Hematopoietic multipotent progenitor cell treated with erythropoietin and hydrocortisone succinate and interleukin-3 and kit ligand, for 15 days (in vitro differentiated cells): ENCODE data around the gene MYCT1.

Experiments used
- DNase-seq: peaks from one replicate; pipeline ENCODE4 v3.0.0-alpha.2; 2015; ENCODE audit warnings: low spot score

MYCT1 gene

GRCh38 chr6:152723398-152723797 lies 25.7 kb downstream of the MYCT1 start:
- no peak for DNase-seq

GRCh38 chr6:152726313-152726712 lies 28.6 kb downstream of the MYCT1 start:
- no peak for DNase-seq

- no peak for DNase-seq
Measured at GRCh38 chr6:152727507-152727906, 29.8 kb downstream of the MYCT1 start.

GRCh38 chr6:152734630-152735029 lies 36.9 kb downstream of the MYCT1 start:
- DNase-seq: no peak

- DNase-seq: no peak
Measured at GRCh38 chr6:152736687-152737273, 39.1 kb downstream of the MYCT1 start.

DNA sequence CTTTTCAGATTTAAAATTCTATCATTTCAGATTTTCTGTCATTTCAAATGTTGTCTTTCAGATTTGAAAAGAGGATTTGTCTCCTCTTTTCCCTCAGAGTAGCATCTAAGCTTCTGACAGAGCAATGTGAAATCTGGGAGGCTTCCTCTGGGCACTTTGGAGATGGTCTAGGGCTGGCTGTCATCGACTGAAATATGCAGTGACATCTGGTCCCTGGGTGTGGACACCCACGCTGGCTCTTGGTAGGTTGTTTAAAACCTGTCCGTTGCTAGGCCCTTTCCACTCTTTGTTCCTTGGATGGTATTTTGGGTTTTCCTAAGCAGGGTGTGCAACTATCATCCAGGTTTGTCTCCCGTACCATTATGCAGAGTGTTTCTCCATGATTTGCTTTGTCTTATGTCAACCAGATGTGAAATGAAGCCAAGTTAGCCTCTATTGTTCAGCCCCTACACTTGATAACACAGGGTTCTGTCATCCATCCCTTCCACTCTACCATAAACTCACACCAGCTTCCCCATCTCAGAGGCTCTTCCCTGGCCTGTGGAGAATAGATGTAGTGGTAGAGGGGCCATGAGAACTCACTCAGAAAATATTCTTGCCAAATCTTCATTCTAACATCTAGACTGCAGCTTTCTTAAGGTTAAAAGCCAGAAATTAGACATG lies 47.9 kb downstream of the MYCT1 start:
- no peak for DNase-seq

GRCh38 chr6:152746172-152746553 lies 48.5 kb downstream of the MYCT1 start:
- DNase-seq: no peak

- no peak for DNase-seq
Measured at GRCh38 chr6:152748843-152749242, 51.1 kb downstream of the MYCT1 start.

GRCh38 chr6:152749336-152749735 lies 51.6 kb downstream of the MYCT1 start:
- DNase-seq: no peak

- no peak for DNase-seq
Measured at GRCh38 chr6:152750694-152751093, 53.0 kb downstream of the MYCT1 start, which contains the start of gene VIP. Gene VIP (plus strand): TSS chr6:152750797. CDS start chr6:152752178, 1,381 bp downstream.

- no peak for DNase-seq
Measured at GRCh38 chr6:152765331-152765730, 67.6 kb downstream of the MYCT1 start.

DNA sequence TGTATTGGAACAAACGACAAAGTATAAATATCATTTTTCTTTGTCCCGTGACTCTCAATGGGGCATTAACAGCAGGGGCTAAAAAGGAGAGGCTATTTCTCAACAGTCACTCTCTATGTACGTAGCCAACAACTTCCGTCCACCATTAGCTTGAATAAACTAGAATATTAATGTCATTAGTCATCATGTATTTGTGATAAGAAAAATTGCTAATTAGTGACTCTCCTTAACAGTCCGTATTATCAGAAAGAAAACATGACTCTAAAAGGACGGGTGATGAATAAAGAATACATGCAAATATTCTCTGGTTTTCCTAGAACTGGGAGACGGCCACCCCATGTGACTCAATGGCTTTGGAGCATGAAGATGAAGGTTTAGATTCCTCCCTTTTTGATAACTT lies 71.5 kb downstream of the MYCT1 start:
- no peak for DNase-seq

DNA sequence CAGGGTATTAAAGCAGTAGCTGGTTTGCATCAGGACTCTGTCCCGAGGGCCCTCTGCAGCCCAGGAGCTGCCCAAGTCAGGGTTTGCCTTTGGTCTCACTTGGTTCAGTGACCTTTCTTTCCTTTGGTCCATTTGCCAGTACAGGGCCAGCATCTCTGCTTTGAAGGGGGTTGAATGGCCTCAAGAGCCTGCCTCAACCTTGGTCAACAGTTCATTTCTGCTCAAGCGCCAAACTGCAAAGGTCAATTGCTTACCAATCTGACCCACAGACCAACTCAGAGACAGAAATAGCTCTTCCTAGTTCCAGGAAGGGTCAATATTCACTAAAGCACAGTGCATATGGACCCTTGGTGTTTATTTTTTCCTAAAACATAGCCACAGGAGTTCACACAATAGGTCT lies 72.3 kb downstream of the MYCT1 start:
- DNase-seq: no peak

DNA sequence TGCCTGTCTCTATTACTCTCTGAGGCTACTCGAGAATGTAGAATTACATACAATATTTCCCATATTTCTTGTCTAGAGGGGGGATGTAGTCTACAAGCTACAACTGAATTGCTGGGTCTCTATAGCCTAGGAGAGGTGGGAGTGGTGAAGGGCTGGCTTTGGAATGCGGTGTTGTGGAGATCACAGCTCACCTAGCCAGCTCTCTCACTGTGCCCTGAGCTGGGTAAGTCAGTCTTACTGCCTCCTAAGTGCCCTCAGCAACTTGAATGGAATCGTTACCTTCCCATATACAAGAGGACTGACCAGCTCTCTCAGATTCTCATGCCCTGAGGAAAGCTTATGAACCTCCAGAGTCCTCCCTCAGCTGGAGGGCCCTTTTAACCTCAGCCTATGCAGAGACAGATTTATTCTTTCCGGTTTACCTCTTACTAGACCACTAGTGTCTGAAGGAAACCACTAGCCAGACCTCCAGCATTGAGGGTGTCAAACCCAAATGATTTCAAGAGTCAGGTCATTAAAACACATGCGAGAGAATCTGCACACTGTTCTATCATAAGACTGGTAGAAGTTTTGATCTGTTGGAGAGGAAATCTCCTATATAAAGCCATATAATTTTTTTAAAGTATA lies 73.5 kb downstream of the MYCT1 start:
- no peak for DNase-seq
